Endothelial cell of umbilical vein (primary cell): Measurements from ENCODE around the gene TBC1D5.

ENCODE experiments used
- CTCF ChIP-seq, 2 donors: IDR thresholded peaks; 1 replicate in 1 of 2; 2 replicates in 1 of 2; pipeline ENCODE4 v1.5.1; 2011; ENCODE audit warnings: low read length in 2 of 2, mild to moderate bottlenecking in 2 of 2, moderate library complexity in 2 of 2, control low read depth in 1 of 2, inconsistent platforms in 1 of 2, low read depth in 1 of 2; ENCODE audit not compliant: insufficient read depth in 1 of 2; ENCODE audit errors: extremely low read depth in 1 of 2
- MYC ChIP-seq: IDR thresholded peaks from one replicate; pipeline ENCODE4 v1.6.1; 2011; ENCODE audit warnings: mild to moderate bottlenecking, low read depth, low read length

GRCh38 chr3:17194116-17194515 lies 548.3 kb downstream of the TBC1D5 start:
- TF ChIP-seq CTCF (IDR thresholded peaks at IDR 0.05; ENCODE audit: extremely low read depth in 1 of 2, insufficient read depth in 1 of 2, low read depth in 1 of 2, low read length in 2 of 2) (no peak), MYC (no peak)
